ENCODE results near the gene ANAPC5. TPM values are rescaled to one million over a fixed set of nuclear protein-coding genes. Genes with fewer than 3 reads are reported as not detected.

ANAPC5 gene
- total RNA-seq, 1 donor from 2014 or later = 59.2 TPM

- intact Hi-C loops (cut with micrococcal nuclease) = no loop called here
- DNase-seq = no peak
- no peak for ATAC-seq
Observed at GRCh38 chr12:121277374-121277759, 74.8 kb downstream of the ANAPC5 start.

DNA sequence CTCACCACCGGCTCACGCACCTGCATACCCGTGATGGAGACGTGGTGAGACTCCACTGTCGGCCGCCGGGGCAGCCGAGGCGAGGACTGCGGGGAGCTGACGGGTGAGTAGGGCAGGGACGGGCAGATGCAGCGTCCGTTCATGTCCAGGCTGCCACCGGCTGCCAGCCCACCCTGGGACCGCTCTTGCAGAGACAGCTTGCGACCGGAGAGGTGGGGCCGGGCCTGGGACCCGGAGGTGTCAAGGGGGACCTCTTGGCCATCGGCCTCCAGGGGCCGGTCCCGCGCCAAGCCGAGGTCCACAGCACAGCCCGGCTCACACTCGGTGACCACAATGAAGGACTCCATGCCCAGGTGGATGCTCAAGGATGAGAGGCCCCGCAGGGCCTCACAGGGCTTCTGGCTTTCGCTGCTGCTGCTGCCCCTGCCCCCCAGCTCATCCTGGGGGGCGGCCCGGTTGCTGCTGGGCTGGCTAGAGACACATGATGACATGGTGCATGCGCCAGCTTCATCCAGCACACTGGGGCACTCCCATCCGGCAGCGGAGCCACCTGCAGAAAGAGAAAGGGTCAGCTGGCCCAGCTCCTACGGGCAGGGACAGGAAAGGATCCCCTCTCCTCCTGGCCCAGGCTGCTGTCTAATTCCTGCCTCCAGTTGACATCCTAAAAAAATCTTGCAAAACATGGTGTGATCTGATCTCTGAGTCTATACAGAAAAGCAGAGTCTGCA is 78.0 kb downstream of the ANAPC5 start:
- intact Hi-C loops (cut with micrococcal nuclease) = no loop called here
- ATAC-seq = no peak
- no peak for DNase-seq

GRCh38 chr12:121273364-121273896 is 78.8 kb downstream of the ANAPC5 start:
- ATAC-seq (no peak), DNase-seq (no peak)
- intact Hi-C loops (cut with micrococcal nuclease) = no loop called here

DNA sequence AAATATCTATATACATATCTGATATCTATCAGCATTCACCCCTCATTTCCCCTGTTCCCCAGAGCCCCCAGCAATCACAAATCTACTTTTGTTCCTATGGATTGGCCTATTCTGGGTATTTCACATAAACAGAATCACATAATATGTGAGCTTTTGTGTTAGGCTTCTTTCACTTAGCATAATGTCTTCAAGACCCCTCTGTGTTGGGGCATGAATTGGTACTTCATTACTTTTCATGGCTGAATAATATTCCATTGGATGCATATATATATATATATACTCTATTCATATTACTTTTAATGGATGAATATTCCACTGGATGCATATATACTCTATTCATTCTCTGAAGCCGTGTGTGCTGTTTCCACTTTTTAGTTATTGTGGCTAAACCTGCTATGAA is 84.4 kb downstream of the ANAPC5 start:
- DNase-seq (no peak), ATAC-seq (no peak)
- intact Hi-C loops (cut with micrococcal nuclease) = no loop called here

- DNase-seq (no peak), ATAC-seq (no peak)
- intact Hi-C loops (cut with micrococcal nuclease) = no loop called here
Observed at GRCh38 chr12:121264951-121265515, 87.2 kb downstream of the ANAPC5 start.

DNA sequence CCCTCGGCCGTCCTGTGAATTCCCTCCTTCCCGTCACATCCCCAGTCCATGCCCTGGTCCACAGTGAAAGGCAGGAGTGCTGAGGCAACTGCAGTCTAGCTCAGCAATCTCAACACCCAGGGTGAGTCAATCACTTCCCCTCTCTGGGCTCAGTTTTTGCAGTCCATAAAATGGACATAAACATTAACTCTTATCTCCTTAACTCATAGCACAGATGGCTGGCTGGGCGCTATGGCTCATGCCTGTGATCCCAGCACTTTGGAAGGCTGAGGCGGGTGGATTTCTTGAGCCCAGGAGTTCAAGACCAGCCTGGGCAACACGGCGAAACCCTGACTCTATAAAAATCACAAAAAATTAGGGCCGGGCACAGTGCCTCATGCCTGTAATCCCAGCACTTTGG is 88.1 kb downstream of the ANAPC5 start:
- DNase-seq (no peak), ATAC-seq (no peak)
- intact Hi-C loops (cut with micrococcal nuclease) = no loop called here

DNA sequence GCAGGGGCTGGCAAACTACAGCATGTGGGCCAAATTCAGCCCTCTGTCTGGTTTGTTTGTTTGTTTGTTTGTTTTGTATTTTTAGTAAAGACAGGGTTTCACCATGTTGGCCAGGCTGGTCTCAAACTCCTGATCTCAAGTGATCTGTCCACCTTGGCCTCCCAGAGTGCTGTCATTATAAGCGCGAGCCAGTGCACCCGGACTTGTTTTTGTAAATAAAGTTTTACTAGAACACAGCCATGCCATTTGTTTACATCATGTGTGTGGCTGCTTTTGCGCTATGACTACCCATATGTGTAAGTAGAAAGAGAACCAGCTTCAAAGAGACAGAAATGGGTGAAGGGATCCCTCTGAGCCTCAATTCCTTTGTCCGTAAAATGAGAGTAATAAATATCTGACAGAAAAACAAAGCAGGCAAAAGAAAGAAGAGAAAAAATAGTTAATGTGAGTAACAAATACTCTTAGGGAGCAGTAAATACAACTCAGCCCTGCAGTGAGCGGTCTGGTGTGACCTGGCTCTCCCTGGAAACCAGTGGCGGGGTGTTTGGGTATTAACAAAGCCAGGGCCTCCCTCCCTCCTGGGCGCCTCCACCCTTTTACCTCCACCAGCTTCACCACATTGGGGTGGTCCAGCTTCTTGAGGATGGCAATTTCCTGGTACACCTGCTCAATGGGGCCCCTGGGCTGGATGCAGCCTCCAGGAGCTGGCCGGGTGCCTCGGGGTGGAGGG is 88.8 kb downstream of the ANAPC5 start:
- no peak for DNase-seq
- no peak for ATAC-seq
- intact Hi-C loops (cut with micrococcal nuclease) = no loop called here

DNA sequence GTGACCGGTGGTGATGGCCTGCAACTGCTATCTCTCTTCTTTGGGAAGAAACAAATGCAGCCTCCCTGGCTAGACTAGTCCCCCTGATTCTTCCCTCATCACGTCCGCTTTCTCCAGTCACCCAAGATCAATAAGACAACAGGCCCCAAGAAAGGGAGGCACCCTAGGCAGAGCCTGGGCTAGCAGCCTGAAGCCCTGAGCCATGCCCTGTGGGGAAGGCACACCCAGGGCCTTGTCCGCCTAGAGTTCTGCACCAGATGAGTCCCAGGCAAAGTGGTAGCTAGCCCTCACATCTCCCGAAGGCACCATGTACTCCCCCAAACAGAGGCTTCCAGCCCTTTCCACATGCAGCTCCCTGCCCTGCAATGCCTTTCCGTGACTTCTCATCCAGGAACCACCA is 90.8 kb downstream of the ANAPC5 start:
- DNase-seq = no peak
- intact Hi-C loops (cut with micrococcal nuclease) = no loop called here
- no peak for ATAC-seq

GRCh38 chr12:121260091-121260490 is 92.1 kb downstream of the ANAPC5 start:
- ATAC-seq (no peak), DNase-seq (no peak)
- intact Hi-C loops (cut with micrococcal nuclease) = no loop called here

GRCh38 chr12:121259074-121259473 is 93.1 kb downstream of the ANAPC5 start:
- ATAC-seq = no peak
- intact Hi-C loops (cut with micrococcal nuclease) = no loop called here

More at GRCh38 chr12:121259074-121259473, 93.1 kb downstream of the ANAPC5 start:
- no peak for DNase-seq

Other genes with a start within 250 kb of the ANAPC5 start
- 1.9 TPM for gene P2RX7, start 219.5 kb downstream of the ANAPC5 start, total RNA-seq
- 4.9 TPM for gene P2RX4, start 142.3 kb downstream of the ANAPC5 start, total RNA-seq
- gene CAMKK2, start 55.7 kb downstream of the ANAPC5 start, total RNA-seq = 16.8 TPM
- gene RNF34, start 47.7 kb upstream of the ANAPC5 start, total RNA-seq = 19.9 TPM
- 14.1 TPM for gene KDM2B, start 228.6 kb upstream of the ANAPC5 start, total RNA-seq